Neural cell (in vitro differentiated cells): ENCODE results near the gene ARHGAP18.

ENCODE experiments used
- EZH2 ChIP-seq: fragments of 200-600, 300-800 bp; shearing (Covaris generic), sonication (generic); IDR thresholded peaks from 2 replicates; pipeline ENCODE4 v1.6.1; 2014; ENCODE audit warnings: antibody characterized with exemption, low read length, borderline replicate concordance, mild to moderate bottlenecking; ENCODE audit not compliant: insufficient read depth, poor library complexity, severe bottlenecking
- MXI1 ChIP-seq: fragments of 450-650 bp; conservative IDR thresholded peaks from 2 replicates; pipeline ENCODE4 v1.6.1; 2014; ENCODE audit warnings: antibody characterized with exemption, mild to moderate bottlenecking; ENCODE audit not compliant: poor library complexity, severe bottlenecking
- TF ChIP-seq, protein P1 (sequence below): fragments of 450-650 bp; IDR thresholded peaks from 2 replicates; pipeline ENCODE4 v1.5.1; 2014; ENCODE audit warnings: antibody characterized with exemption, mild to moderate bottlenecking, moderate library complexity; ENCODE audit not compliant: poor library complexity, severe bottlenecking

GRCh38 chr6:129653229-129653628 is 56.7 kb downstream of the ARHGAP18 start:
- TF ChIP-seq EZH2, result no peak
- TF ChIP-seq, protein P1, sequence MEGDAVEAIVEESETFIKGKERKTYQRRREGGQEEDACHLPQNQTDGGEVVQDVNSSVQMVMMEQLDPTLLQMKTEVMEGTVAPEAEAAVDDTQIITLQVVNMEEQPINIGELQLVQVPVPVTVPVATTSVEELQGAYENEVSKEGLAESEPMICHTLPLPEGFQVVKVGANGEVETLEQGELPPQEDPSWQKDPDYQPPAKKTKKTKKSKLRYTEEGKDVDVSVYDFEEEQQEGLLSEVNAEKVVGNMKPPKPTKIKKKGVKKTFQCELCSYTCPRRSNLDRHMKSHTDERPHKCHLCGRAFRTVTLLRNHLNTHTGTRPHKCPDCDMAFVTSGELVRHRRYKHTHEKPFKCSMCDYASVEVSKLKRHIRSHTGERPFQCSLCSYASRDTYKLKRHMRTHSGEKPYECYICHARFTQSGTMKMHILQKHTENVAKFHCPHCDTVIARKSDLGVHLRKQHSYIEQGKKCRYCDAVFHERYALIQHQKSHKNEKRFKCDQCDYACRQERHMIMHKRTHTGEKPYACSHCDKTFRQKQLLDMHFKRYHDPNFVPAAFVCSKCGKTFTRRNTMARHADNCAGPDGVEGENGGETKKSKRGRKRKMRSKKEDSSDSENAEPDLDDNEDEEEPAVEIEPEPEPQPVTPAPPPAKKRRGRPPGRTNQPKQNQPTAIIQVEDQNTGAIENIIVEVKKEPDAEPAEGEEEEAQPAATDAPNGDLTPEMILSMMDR, result no peak
- TF ChIP-seq MXI1, result no peak
